Suprapubic skin (tissue), 3 donors: Measurements from ENCODE around the gene ARPP19.

Experiments used
- CTCF ChIP-seq, 2 donors: fragments of 200-600 bp in 1 of 2; fragments of 450-650 bp in 1 of 2; sonication (generic) in 1 of 2; IDR thresholded peaks; one replicate each; pipeline ENCODE4 v1.5.1; 2016 to 2019; ENCODE audit warnings: antibody characterized with exemption in 2 of 2, mild to moderate bottlenecking in 1 of 2, moderate library complexity in 1 of 2
- EP300 ChIP-seq: sonication (generic); formaldehyde crosslinking; IDR thresholded peaks from one replicate; pipeline ENCODE4 v1.6.1; 2017; ENCODE audit warnings: antibody characterized with exemption
- POLR2A ChIP-seq, 2 donors: fragments of 450-650 bp; IDR thresholded peaks; one replicate each; pipeline ENCODE4 v1.6.1; 2017; ENCODE audit warnings: antibody characterized with exemption in 2 of 2, mild to moderate bottlenecking in 2 of 2, moderate library complexity in 2 of 2

DNA sequence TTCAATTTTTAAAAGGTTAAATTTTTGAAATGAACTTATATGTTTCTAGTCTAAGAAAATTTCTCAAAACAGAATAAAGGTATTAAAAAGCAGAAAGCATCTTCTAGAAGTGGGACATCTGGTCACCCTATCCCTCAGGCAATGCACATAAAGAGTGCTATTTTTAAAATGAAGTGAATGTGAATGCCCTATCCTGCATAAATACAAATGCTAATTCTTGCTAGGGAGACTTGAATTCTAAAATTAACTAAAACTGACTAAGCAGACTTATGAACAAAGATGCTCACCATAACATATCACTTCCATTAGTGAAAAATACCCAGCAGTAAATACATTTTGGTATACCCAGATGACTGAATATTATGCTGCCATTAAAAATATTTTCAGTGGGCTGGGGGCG, 51.8 kb downstream of the ARPP19 start:
- TF ChIP-seq POLR2A (IDR thresholded peaks at IDR 0.05) (no peak), CTCF (IDR thresholded peaks at IDR 0.05) (no peak), EP300 (no peak)
